Frontal cortex (tissue), 4 donors: Measurements from ENCODE around the gene DCC. TPM values are rescaled to one million over a fixed set of nuclear protein-coding genes. Genes with fewer than 3 reads are reported as not detected.
A peak's percentile ranks its signal among the peaks of the same experiment; 100 is the strongest.
"Not testable (repeated sequence)": the region's sequence is repeated elsewhere in the genome, so short reads cannot be mapped to it uniquely, and the experiment has no call there.

Source experiments
- DNase-seq, 2 donors: peaks; one replicate each; pipeline ENCODE4 v3.0.0; 2012; ENCODE audit warnings: low spot score in 2 of 2
- FAIRE-seq: peaks from 2 replicates; lab custom pipeline; 2012; peaks lifted over from hg19 to GRCh38; lab: Jason Lieb, UNC
- total RNA-seq: library from RNA; depleted of rRNA; stranded (reverse); fragments of >200 nt; gene quantifications from one replicate; pipeline ENCODE4 v1.2.3, GENCODE V29; 2014
- donor health status: control.
- donor health status: control.
- donor health status: control.

DCC gene
- total RNA-seq, 1 donor from 2014 or later = 15.1 TPM

GRCh38 chr18:53509886-53510285, 1169.9 kb downstream of the DCC start:
- FAIRE-seq (no peak), DNase-seq (no peak)

- FAIRE-seq, DNase-seq: not testable (repeated sequence)
These were observed 1171.7 kb downstream of the DCC start for GRCh38 chr18:53511725-53512124.

GRCh38 chr18:53521068-53521467, 1181.1 kb downstream of the DCC start:
- no peak for FAIRE-seq
- no peak for DNase-seq

- no peak for DNase-seq
These were observed 1186.3 kb downstream of the DCC start for GRCh38 chr18:53526101-53526870.

GRCh38 chr18:53527365-53527764, 1187.4 kb downstream of the DCC start:
- DNase-seq = no peak
- FAIRE-seq = peak; percentile 61

More at GRCh38 chr18:53526101-53526870, 1186.3 kb downstream of the DCC start:
- FAIRE-seq = no peak

GRCh38 chr18:53531187-53531586, 1191.2 kb downstream of the DCC start:
- FAIRE-seq (no peak), DNase-seq (no peak)

- FAIRE-seq = no peak
- DNase-seq = no peak
These were observed 1191.9 kb downstream of the DCC start for GRCh38 chr18:53531896-53532295.

- FAIRE-seq (no peak), DNase-seq (no peak)
These were observed 1194.2 kb downstream of the DCC start for GRCh38 chr18:53534203-53534602.

GRCh38 chr18:53534695-53535094, 1194.7 kb downstream of the DCC start:
- DNase-seq (no peak), FAIRE-seq (no peak)

- DNase-seq (no peak), FAIRE-seq (no peak)
These were observed 1196.9 kb downstream of the DCC start for GRCh38 chr18:53536908-53537307.

- DNase-seq (no peak), FAIRE-seq (no peak)
These were observed 1201.9 kb downstream of the DCC start for GRCh38 chr18:53541924-53542323.

- FAIRE-seq = no peak
- DNase-seq = no peak
These were observed 1203.7 kb downstream of the DCC start for GRCh38 chr18:53543711-53544110.

- DNase-seq (no peak), FAIRE-seq (no peak)
These were observed 1204.9 kb downstream of the DCC start for GRCh38 chr18:53544917-53545316.

- no peak for FAIRE-seq
These were observed 1212.0 kb downstream of the DCC start for GRCh38 chr18:53551868-53552426.

GRCh38 chr18:53553030-53553429, 1213.0 kb downstream of the DCC start:
- FAIRE-seq = no peak
- no peak for DNase-seq

More at GRCh38 chr18:53551868-53552426, 1212.0 kb downstream of the DCC start:
- no peak for DNase-seq

GRCh38 chr18:53556450-53556849, 1216.5 kb downstream of the DCC start:
- FAIRE-seq (no peak), DNase-seq (no peak)

GRCh38 chr18:53560546-53560945, 1220.5 kb downstream of the DCC start:
- no peak for DNase-seq
- FAIRE-seq = no peak

GRCh38 chr18:53566626-53567025, 1226.6 kb downstream of the DCC start:
- no peak for FAIRE-seq

GRCh38 chr18:53567929-53568574, 1228.1 kb downstream of the DCC start:
- DNase-seq = peak; percentile 9 to 12
- FAIRE-seq = no peak

More at GRCh38 chr18:53566626-53567025, 1226.6 kb downstream of the DCC start:
- DNase-seq = no peak
